Liver (tissue), 9 donors: ENCODE data around the gene PRKAA1. TPM values are rescaled to one million over a fixed set of nuclear protein-coding genes. Genes with fewer than 3 reads are reported as not detected.

ENCODE experiments used
- DNase-seq: peaks from one replicate; pipeline ENCODE4 v3.0.0-alpha.2; 2017; ENCODE audit warnings: low spot score
- H3K27ac ChIP-seq, 2 donors: one replicate each; pipeline ENCODE4 v1.7.0; 2013; ENCODE audit warnings: inconsistent platforms in 2 of 2, low read length in 2 of 2, control low read depth in 1 of 2, low read depth in 1 of 2, mild to moderate bottlenecking in 1 of 2
- H3K27me3 ChIP-seq, 4 donors: one replicate each; pipeline versions ENCODE4 v1.6.1 to v1.7.0; 2013; ENCODE audit warnings: low read length in 3 of 4, inconsistent platforms in 1 of 4, mild to moderate bottlenecking in 1 of 4, moderate library complexity in 1 of 4; ENCODE audit not compliant: control insufficient read depth in 4 of 4, insufficient read depth in 4 of 4
- H3K36me3 ChIP-seq, 4 donors: one replicate each; pipeline versions ENCODE4 v1.6.1 to v1.7.0; 2013; ENCODE audit warnings: low read length in 3 of 4, mild to moderate bottlenecking in 3 of 4, low read depth in 1 of 4, moderate library complexity in 1 of 4; ENCODE audit not compliant: control insufficient read depth in 4 of 4, insufficient read depth in 3 of 4
- H3K4me1 ChIP-seq, 4 donors: one replicate each; pipeline versions ENCODE4 v1.6.1 to v1.7.0; 2013; ENCODE audit warnings: low read length in 3 of 4, mild to moderate bottlenecking in 3 of 4, moderate library complexity in 1 of 4; ENCODE audit not compliant: control insufficient read depth in 4 of 4, insufficient read depth in 4 of 4
- H3K4me3 ChIP-seq, 3 donors: one replicate each; pipeline versions ENCODE4 v1.6.1 to v1.7.0; 2013; ENCODE audit warnings: low read length in 3 of 3, control low read depth in 1 of 3, low read depth in 1 of 3, mild to moderate bottlenecking in 1 of 3
- H3K9ac ChIP-seq, 2 donors: one replicate each; pipeline ENCODE4 v1.7.0; 2013; ENCODE audit warnings: low read length in 2 of 2, mild to moderate bottlenecking in 2 of 2, moderate library complexity in 2 of 2, control low read depth in 1 of 2, low read depth in 1 of 2
- H3K9me3 ChIP-seq, 4 donors: one replicate each; pipeline versions ENCODE4 v1.6.1 to v1.7.0; 2013; ENCODE audit warnings: low read length in 3 of 4; ENCODE audit not compliant: control insufficient read depth in 4 of 4
- ATF3 ChIP-seq: IDR thresholded peaks from 2 replicates; pipeline ENCODE4 v1.6.1; 2016; ENCODE audit warnings: antibody characterized with exemption
- CTCF ChIP-seq: fragments of 150-350 bp; IDR thresholded peaks from 2 replicates; pipeline ENCODE4 v1.5.1; 2017; ENCODE audit warnings: improper control_type of control experiment, low read depth, low read length; ENCODE audit not compliant: missing input control
- EGR1 ChIP-seq, 2 donors: IDR thresholded peaks; 2 replicates each; pipeline ENCODE4 v1.6.1; 2016 to 2018; ENCODE audit warnings: antibody characterized with exemption in 2 of 2, low read depth in 2 of 2
- FOXA1 ChIP-seq: IDR thresholded peaks from 2 replicates; pipeline ENCODE4 v1.6.1; 2016; ENCODE audit warnings: antibody characterized with exemption
- FOXA2 ChIP-seq: IDR thresholded peaks from 2 replicates; pipeline ENCODE4 v1.6.1; 2016; ENCODE audit warnings: antibody characterized with exemption
- GABPA ChIP-seq, 2 donors: IDR thresholded peaks in 1 of 2; conservative IDR thresholded peaks in 1 of 2; 2 replicates each; pipeline ENCODE4 v1.6.1; 2016; ENCODE audit warnings: antibody characterized with exemption in 2 of 2, mild to moderate bottlenecking in 1 of 2, moderate library complexity in 1 of 2
- HNF4G ChIP-seq: IDR thresholded peaks from 2 replicates; pipeline ENCODE4 v1.6.1; 2016; ENCODE audit warnings: antibody characterized with exemption
- JUND ChIP-seq, 2 donors: IDR thresholded peaks; 2 replicates each; pipeline ENCODE4 v1.6.1; 2016; ENCODE audit warnings: antibody characterized with exemption in 2 of 2
- NR2F2 ChIP-seq: IDR thresholded peaks from 2 replicates; pipeline ENCODE4 v1.6.1; 2016; ENCODE audit warnings: antibody characterized with exemption
- RAD21 ChIP-seq, 2 donors: IDR thresholded peaks; 2 replicates each; pipeline ENCODE4 v1.6.1; 2016; ENCODE audit warnings: antibody characterized with exemption in 2 of 2, mild to moderate bottlenecking in 2 of 2
- RXRA ChIP-seq, 2 donors: IDR thresholded peaks; 2 replicates each; pipeline ENCODE4 v1.6.1; 2017 to 2018; ENCODE audit warnings: antibody characterized with exemption in 2 of 2, mild to moderate bottlenecking in 1 of 2
- YY1 ChIP-seq: IDR thresholded peaks from 2 replicates; pipeline ENCODE4 v1.6.1; 2016; ENCODE audit warnings: antibody characterized with exemption, mild to moderate bottlenecking
- WGBS: extraction: QIAGEN DNeasy Blood & Tissue Kit; methylation state at CpG from one replicate; pipeline ENCODE4 v1.1.7; 2013; 5-methylcytosine and 5-hydroxymethylcytosine counted together
- polyA plus RNA-seq, 2 donors: library from polyadenylated mRNA; stranded (reverse) in 1 of 2; unstranded in 1 of 2; fragments of 200-250 nt in 1 of 2; fragments of >200 nt in 1 of 2; fragmentation: Nextera tagmentation in 1 of 2; extraction: Ambion mirVana in 1 of 2; gene quantifications; one replicate each; pipeline versions ENCODE4 v1.2.1 to v1.2.3, GENCODE V29; 2013 to 2015
- total RNA-seq, 2 donors: library from RNA; depleted of rRNA; stranded (reverse); fragments of >200 nt; gene quantifications; one replicate each; pipeline ENCODE4 v1.2.3, GENCODE V29; 2014
- TF ChIP-seq, protein P1 (sequence below): IDR thresholded peaks from 2 replicates; pipeline ENCODE4 v1.6.1; 2016; ENCODE audit warnings: antibody characterized with exemption
- TF ChIP-seq, protein P2 (sequence below): IDR thresholded peaks from 2 replicates; pipeline ENCODE4 v1.6.1; 2016; ENCODE audit warnings: antibody characterized with exemption
- TF ChIP-seq, protein P3 (sequence below): IDR thresholded peaks from 2 replicates; pipeline ENCODE4 v1.6.1; 2016; ENCODE audit warnings: antibody characterized with exemption, mild to moderate bottlenecking
- donor health status: healthy.
- donor health status: healthy.
- donor health status: healthy.
- donor health status: healthy.
- donor health status: healthy.

Gene PRKAA1
- total and polyA plus RNA-seq, 4 donors, result 23.7 to 105 (median 42.4) TPM

- H3K4me1 ChIP-seq, result peaks cover 11 to 32% (median 19%) of the 10 kb centered on the region in 4 donors
- no peak for TF ChIP-seq RAD21 (IDR thresholded peaks at IDR 0.05)
- no peak for TF ChIP-seq JUND (IDR thresholded peaks at IDR 0.05)
- no peak for TF ChIP-seq CTCF
- no peak for TF ChIP-seq ATF3
- no peak for TF ChIP-seq RXRA (IDR thresholded peaks at IDR 0.05)
- no peak for TF ChIP-seq EGR1 (IDR thresholded peaks at IDR 0.05; ENCODE audit: low read depth in 2 of 2)
- no peak for TF ChIP-seq FOXA1
- TF ChIP-seq GABPA (IDR thresholded peaks at IDR 0.05 in 1 of 2, conservative IDR thresholded peaks at IDR 0.05 in 1 of 2), result no peak
- TF ChIP-seq FOXA2, result no peak
- TF ChIP-seq NR2F2, result no peak
- no peak for TF ChIP-seq YY1
- no peak for TF ChIP-seq HNF4G
- TF ChIP-seq, protein P1, sequence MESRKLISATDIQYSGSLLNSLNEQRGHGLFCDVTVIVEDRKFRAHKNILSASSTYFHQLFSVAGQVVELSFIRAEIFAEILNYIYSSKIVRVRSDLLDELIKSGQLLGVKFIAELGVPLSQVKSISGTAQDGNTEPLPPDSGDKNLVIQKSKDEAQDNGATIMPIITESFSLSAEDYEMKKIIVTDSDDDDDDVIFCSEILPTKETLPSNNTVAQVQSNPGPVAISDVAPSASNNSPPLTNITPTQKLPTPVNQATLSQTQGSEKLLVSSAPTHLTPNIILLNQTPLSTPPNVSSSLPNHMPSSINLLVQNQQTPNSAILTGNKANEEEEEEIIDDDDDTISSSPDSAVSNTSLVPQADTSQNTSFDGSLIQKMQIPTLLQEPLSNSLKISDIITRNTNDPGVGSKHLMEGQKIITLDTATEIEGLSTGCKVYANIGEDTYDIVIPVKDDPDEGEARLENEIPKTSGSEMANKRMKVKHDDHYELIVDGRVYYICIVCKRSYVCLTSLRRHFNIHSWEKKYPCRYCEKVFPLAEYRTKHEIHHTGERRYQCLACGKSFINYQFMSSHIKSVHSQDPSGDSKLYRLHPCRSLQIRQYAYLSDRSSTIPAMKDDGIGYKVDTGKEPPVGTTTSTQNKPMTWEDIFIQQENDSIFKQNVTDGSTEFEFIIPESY, result no peak
- TF ChIP-seq, protein P2, sequence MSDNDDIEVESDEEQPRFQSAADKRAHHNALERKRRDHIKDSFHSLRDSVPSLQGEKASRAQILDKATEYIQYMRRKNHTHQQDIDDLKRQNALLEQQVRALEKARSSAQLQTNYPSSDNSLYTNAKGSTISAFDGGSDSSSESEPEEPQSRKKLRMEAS, result no peak
- TF ChIP-seq, protein P3, sequence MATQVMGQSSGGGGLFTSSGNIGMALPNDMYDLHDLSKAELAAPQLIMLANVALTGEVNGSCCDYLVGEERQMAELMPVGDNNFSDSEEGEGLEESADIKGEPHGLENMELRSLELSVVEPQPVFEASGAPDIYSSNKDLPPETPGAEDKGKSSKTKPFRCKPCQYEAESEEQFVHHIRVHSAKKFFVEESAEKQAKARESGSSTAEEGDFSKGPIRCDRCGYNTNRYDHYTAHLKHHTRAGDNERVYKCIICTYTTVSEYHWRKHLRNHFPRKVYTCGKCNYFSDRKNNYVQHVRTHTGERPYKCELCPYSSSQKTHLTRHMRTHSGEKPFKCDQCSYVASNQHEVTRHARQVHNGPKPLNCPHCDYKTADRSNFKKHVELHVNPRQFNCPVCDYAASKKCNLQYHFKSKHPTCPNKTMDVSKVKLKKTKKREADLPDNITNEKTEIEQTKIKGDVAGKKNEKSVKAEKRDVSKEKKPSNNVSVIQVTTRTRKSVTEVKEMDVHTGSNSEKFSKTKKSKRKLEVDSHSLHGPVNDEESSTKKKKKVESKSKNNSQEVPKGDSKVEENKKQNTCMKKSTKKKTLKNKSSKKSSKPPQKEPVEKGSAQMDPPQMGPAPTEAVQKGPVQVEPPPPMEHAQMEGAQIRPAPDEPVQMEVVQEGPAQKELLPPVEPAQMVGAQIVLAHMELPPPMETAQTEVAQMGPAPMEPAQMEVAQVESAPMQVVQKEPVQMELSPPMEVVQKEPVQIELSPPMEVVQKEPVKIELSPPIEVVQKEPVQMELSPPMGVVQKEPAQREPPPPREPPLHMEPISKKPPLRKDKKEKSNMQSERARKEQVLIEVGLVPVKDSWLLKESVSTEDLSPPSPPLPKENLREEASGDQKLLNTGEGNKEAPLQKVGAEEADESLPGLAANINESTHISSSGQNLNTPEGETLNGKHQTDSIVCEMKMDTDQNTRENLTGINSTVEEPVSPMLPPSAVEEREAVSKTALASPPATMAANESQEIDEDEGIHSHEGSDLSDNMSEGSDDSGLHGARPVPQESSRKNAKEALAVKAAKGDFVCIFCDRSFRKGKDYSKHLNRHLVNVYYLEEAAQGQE, result no peak
- H3K9me3 ChIP-seq, result no peaks in the 10 kb centered on the region
- no peak overlapping the region for H3K27ac ChIP-seq
- no peak overlapping the region for H3K4me3 ChIP-seq
- whole genome bisulfite sequencing, result 70% methylated on average over 6 of the region's 6 CpGs
- no peak overlapping the region for H3K9ac ChIP-seq
- H3K36me3 ChIP-seq, result peaks cover 0 to 23% (median 14%) of the 10 kb centered on the region in 4 donors
- H3K27me3 ChIP-seq, result no peaks in the 10 kb centered on the region
- no peak for DNase-seq
Observed at GRCh38 chr5:40775846-40776657, 22.1 kb downstream of the PRKAA1 start.
